Hepatic stellate cell (primary cell): ENCODE results near the gene LMO7.
"Not testable (repeated sequence)": the region's sequence is repeated elsewhere in the genome, so short reads cannot be mapped to it uniquely, and the experiment has no call there.

ENCODE experiments used
- DNase-seq: peaks from one replicate; pipeline ENCODE4 v3.0.0; 2011; ENCODE audit warnings: low spot score

Gene LMO7

DNA sequence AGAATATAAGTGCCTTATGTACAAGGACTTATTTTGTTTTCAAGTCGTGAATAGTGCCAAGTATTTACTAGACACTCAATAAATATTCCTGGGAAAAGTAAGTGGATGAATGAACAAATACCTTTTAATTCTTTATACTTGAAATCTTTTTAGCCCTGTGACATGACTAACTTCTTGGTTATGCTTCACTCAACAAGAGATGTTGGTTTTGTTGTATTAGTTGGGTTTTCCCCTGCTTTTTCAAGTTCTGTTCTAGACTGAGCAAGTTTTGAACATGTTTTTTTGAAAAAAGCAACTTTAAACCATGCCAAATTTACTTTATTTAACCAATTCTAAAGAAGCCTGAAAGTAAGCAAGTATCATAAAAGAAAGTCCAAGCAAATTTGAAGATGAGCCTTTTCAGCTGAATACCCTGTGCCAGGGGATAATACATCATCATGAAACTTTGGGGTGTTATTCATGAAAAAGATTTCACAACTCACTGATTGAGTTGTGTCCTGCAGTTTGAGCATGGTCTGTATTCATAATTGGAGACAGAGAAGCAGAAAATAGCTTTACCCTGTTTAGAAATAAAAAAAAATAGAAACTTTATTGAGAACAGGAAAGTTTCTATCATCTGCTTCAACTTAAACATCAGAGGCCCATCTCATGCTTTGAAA lies 11.1 kb downstream of the LMO7 start:
- DNase-seq = no peak

- DNase-seq = no peak
These were observed 12.3 kb downstream of the LMO7 start for GRCh38 chr13:75648446-75648845.

DNA sequence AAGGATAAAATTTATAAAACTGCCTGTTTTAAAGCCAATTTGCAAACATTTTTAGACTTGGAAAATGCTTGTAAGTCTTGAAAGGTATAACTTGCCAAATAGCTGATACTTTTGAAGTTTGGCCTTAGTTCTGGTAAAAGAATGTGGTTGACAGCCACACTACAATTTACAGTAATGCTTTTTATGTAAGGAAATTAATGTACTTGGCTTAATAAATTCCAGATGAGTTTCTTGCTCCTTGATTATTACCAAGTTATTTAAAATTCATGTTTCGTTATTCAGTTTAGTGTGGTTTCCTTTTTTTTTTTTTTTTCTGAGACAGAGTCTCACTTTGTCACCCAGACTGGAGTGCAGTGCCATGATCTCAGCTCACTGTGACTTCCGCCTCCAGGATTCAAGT lies 14.9 kb downstream of the LMO7 start:
- no peak for DNase-seq

DNA sequence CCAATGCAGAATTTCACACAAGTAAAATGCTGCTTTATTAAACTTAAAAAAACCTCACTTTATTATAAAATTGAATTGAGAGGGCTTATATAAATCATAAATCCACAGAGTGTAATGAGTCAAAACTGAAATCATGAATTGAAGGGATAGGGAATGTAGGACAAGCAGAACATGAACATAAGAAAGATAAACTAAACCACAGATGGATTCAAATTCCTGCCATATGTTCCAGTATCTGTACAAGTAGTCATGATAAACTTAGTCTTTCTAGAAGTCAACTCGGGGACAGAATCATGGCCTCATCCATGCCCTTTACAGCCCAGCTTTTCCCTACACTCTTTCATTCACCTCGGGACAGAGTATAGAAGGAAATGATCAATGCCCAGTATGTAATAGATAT lies 16.6 kb downstream of the LMO7 start:
- DNase-seq = no peak

DNA sequence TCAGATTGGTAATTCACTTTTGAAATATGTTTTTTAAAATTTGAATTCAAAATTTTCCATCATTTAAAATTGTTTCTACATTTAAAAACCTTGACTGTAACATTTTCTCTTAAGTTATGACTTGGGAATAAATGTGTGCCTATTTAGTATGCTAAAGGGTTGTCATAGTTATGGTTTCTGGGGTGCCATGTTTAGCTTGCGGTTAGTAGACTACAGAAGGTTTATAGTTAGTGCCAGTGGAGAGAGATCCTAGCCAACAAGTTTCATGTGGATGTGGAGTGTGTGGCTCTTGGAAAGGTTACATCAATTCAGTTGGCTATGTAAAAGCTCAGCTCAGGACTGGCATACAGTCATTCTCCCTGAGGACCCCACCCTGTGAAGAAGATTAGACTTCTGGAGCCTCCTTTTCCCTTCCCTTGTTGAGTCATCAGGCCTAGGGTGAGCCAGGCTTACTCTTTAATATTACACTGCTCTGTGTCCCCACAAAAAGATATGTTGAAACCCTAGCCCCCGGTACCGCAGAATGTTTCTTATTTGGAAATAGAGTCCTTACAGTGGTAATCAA lies 20.4 kb downstream of the LMO7 start:
- DNase-seq = no peak

DNA sequence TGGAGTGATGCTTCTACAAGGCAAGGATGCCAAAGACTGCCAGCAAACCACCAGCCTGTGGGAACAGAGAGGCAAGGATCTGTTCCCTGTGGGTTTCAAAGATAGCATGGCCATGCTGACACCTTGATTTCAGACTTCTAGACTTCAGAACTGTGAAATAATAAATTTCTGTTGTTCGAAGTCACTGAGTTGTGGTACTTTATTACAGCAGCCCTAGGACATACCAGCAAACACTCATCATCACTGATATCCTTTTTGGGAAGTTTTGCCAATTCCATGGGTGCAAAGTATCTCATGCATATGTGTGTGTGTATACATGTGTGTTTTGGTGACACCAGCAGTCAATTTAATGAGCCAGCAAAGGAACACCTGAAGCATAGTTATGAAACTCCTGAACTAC lies 21.0 kb downstream of the LMO7 start:
- no peak for DNase-seq

DNA sequence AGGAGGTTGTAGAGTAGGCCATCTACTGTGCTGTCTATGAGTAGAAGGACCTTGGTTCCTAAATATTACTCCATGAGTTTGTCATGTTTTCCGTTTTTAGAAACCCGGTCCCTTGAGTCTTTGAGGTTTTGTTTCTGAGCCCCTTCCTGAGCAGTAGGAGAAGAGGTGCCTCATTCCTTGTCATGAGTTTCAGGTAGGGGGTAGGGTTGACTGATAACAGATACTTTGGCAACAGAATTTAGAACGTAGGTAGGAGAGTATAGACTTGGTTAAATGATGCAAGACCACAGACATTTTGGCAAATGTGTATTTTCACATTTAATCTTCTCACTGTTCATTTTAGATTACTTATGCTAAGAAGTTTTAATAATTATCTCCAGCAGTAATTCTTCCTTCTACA lies 24.6 kb downstream of the LMO7 start:
- no peak for DNase-seq

DNA sequence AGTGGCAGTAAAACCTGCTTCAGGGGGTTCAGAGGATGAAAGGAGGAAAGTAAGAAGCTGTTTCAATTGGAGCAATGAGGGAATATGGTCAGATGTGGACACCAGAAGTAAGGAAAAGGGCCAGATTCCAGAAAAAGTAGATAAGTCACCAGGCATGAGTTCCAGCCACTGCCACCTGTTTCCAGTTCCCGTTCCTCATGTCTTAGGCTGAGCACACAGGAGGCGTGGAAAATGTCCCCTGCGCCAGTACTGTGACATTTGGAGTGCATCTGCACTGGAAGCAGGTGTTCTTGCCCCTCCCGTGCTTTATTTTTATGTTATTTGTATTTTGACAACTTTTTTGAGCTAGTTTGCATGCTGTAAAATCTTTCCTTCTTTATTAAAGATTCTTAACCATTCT lies 25.3 kb downstream of the LMO7 start:
- no peak for DNase-seq

GRCh38 chr13:75666646-75667351 lies 30.7 kb downstream of the LMO7 start:
- DNase-seq = no peak

DNA sequence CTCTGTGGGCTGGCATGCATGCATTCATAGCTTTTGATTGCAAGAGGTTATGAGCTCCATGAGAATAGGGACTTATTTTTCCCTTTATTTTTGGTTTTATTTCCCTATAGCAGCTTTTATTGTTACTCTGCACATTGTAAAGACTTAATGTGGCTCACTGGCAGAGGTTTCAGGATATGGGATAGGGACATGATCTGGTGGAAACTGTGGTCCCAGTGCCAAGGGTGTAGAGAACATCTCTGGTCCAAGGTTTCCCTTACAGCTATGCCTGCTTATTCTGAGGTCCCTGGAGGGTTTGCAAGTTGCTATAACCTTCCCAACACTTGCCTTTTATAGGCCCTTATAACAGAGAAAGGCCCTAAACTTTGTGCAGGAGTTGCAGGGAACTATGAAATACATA lies 33.6 kb downstream of the LMO7 start:
- no peak for DNase-seq

DNA sequence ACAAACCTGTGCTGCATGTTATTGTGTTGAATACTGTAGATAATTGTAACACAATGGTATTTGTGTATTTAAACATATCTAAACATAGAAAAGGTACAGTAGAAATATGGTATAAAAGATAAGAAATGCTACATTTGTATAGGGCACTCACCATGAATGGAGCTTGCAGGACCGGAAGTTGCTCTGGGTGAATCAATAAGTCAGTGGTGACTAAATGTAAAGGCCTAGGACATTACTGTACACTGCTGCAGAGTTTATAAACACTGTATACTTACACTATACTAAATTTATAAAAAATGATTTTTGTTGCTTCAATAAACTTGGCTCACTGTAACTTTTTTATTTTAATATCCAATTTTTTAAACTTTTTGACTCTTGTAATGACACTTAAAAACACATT lies 34.4 kb downstream of the LMO7 start:
- no peak for DNase-seq

DNA sequence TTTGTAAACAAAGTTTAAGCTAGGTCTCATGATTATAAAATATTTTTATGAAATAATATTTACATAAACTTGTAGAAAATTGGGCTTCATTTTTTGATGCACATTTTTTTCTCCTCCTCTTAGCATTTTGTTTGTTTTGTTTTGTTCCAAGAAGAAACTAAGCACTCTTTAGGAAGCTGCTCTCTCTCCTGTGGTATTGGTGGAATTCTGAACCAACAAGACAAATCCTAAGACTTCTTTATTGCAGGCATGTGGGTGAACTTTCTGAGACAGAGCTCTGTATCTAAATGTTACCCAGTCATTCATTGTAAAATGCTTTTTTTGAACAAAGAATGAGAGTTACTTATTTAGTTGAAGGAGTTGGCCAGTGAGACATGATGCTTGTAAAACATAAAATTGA lies 39.3 kb downstream of the LMO7 start:
- DNase-seq = no peak

GRCh38 chr13:75679459-75679858 lies 43.3 kb downstream of the LMO7 start:
- DNase-seq = no peak

GRCh38 chr13:75680251-75680650 lies 44.1 kb downstream of the LMO7 start:
- not testable (repeated sequence) for DNase-seq

GRCh38 chr13:75682326-75682725 lies 46.2 kb downstream of the LMO7 start:
- no peak for DNase-seq

DNA sequence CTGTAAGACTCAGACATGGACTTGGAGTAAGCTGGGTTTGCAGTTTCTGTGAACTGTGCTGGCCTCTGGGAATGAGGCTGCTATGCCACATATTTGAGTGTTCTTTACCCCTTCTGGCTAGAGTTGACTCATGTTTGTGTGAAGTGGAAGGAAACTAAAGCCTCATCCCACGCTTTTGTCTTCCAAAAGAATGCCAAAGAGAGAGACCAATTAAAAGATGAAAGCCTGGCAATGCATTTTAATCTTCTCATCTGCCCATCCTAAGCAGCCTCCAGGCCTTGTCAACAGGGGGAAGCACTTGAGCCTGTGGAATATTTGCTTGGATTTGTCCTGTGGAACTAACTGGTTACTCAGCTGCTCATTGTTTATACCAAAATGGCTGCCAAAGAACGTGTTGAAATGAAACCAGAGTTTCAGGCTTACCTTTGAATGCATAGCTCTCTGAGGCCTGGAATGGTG lies 49.1 kb downstream of the LMO7 start:
- DNase-seq = peak; percentile 14

- DNase-seq = no peak
These were observed 51.1 kb downstream of the LMO7 start for GRCh38 chr13:75687150-75687763.

DNA sequence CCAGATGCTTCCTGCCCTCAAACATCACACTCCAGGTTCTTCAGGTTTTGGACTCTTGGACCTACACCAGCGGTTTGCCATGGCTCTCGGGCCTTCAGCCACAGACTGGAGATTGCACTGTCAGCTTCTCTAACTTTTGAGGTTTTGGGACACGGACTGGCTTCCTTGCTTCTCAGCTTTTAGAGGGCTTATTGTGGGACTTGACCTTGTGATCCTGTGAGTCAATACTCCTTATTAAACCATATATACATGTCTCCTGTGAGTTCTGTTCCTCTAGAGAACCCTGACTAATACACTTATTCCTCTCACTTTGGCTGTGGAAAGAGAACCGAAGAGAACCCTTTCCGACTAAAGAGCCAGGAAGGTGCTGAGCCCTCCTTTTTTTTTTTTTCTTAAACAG lies 53.6 kb downstream of the LMO7 start:
- no peak for DNase-seq

DNA sequence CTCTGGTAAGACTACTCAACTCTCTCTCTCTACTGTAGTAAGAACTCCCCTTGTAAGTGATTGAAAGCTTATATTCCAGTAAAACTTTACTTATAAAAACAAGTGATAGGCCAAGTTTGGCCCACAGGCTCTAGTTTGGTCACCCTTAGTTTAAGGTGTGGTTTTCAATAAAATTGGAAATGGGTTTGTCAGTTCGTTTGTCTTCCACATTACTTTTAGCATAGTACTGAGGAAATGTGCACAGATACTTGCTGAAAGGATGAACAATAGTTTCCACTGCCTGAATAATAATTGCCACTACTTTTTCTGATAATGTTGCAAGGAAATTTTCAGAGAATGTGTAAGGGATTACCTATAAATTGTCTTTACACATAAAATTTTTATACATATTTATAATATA lies 54.5 kb downstream of the LMO7 start:
- DNase-seq = no peak

GRCh38 chr13:75691183-75691582 lies 55.1 kb downstream of the LMO7 start:
- DNase-seq = no peak

DNA sequence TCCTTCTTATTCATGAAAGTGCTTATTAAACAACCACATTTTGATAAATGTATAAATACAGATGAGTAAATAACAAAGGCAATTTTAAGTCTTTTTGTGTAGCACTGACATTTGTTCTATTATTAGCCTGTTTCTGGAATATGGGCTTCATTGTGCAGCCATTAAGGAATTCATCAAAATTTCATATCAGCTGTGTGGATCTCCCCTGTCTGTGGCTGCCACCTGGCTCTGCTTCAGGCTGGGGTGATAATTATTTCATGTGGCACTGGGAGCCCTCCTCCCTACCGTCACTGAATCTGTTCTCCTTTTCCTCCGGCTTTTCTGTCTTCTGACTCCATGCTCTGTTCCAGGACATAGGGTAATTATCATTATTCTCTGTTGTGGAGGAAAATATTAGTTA lies 57.1 kb downstream of the LMO7 start:
- no peak for DNase-seq

GRCh38 chr13:75694722-75695121 lies 58.6 kb downstream of the LMO7 start:
- DNase-seq = no peak

DNA sequence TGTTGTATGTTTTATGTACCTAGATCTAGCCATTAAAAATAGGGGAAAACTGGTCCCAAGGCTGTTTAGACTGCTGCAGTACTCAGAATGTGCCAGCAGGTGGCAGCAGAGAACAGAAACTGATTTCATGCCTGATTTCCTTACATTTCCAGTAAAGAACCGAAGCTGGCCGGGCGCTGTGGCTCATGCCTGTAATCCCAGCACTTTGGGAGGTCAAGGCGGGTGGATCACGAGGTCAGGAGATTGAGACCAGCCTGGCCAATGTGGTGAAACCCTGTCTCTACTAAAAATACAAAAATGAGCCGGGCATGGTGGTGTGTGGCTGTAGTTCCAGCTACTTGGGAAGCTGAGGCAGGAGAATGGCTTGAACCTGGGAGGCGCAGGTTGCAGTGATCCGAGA lies 59.8 kb downstream of the LMO7 start:
- DNase-seq = peak; percentile 22
